ENCODE measurements around the gene RAMAC.
"Not testable (repeated sequence)": the region's sequence is repeated elsewhere in the genome, so short reads cannot be mapped to it uniquely, and the experiment has no call there.

RAMAC gene

GRCh38 chr15:82985688-82986441, at the start of gene RAMAC:
RAMAC (plus strand) TSS chr15:82986210; CDS start chr15:82989019, 2,809 bp downstream.
- DNase-seq (ENCODE audit: low read depth) = peak; percentile 94

- no peak for DNase-seq (ENCODE audit: low read depth)
Measured at GRCh38 chr15:82936966-82937711, 48.9 kb upstream of the RAMAC start.

DNA sequence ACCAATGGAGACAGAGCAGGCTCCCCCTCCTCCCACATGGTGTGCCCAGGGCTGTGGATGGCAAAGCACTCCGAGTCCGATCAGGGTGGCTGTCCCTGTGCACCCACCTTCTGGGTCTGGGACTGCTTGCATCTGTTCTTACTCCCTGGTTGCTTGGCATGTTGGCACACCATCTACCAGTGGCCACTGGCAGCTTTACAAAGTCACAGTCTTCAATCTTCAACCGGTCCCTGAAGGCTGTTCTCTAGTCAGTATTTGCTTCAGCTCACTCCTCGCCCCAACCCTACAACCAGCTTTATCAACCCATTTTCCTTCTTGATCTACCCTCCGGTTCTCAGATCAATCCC, 48.3 kb upstream of the RAMAC start:
- DNase-seq (ENCODE audit: low read depth) = no peak

GRCh38 chr15:82939678-82940077, 46.3 kb upstream of the RAMAC start:
- DNase-seq (ENCODE audit: low read depth) = not testable (repeated sequence)

DNA sequence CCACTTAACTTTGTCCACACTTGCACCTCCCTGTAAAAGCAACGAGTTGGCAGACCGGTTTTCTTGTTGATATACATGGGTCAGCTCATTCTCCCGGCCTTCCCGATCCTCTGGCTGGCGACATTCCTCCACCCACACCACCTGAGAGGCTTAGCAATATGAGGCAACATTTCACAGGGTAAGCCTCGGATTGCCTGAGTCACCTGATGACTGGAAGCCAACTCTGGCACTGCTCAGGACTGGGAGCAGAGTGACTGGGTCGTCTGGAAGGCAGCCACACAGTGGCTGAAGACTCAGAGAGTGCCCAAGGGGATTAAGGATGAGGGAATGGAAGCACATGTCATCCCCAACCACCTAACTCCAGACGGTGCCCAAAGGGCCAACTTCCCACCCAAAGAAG, 43.3 kb upstream of the RAMAC start:
- no peak for DNase-seq (ENCODE audit: low read depth)

DNA sequence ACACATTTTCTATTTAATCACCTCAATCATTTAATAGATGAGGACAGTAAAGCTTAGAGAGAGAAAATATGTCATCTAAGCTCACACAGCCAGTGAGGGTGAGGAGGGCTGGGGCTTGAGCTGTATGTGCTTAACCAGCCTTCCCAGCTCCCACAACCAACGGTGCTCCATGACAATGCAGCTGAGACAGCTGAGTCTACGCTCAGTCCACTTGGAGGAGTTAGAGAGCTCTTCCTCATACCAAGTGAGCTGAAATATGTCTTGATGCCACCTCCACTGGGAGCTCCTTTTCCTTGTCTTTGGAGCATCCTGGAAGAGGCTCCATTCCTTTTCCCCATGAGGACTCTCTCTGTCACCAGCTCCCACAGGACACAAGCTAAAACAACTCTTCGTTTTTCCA, 42.8 kb upstream of the RAMAC start:
- DNase-seq (ENCODE audit: low read depth) = no peak

GRCh38 chr15:82944056-82944455, 42.0 kb upstream of the RAMAC start:
- DNase-seq (ENCODE audit: low read depth) = no peak

GRCh38 chr15:82944821-82945220, 41.2 kb upstream of the RAMAC start:
- no peak for DNase-seq (ENCODE audit: low read depth)

- no peak for DNase-seq (ENCODE audit: low read depth)
Measured at GRCh38 chr15:82945326-82945725, 40.7 kb upstream of the RAMAC start.

DNA sequence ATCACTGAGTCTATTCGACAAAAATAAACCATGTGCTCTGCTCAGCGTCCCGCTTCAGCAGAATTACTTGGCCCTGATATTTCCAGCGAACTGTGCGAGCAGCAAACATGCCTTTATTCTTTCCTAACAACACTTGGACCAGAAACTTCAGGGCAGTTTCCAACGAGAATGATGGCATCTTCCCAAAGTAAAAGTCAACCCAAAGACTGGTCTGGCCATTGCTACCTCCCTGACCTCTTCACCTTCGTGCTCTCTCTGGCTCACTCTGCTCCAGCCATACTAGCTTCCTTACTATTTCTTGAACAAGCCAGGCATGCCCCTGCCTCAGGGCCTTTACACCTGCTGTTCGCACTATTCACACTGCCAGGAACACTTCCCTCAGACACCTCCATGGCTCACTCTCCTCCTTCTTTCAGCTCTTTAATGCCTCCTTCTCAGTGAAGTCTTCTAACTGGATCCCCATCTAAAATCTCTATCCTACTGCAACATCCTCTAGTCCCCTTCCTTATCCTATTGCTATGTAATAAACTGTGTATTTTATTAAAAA, 39.8 kb upstream of the RAMAC start:
- DNase-seq (ENCODE audit: low read depth) = no peak

DNA sequence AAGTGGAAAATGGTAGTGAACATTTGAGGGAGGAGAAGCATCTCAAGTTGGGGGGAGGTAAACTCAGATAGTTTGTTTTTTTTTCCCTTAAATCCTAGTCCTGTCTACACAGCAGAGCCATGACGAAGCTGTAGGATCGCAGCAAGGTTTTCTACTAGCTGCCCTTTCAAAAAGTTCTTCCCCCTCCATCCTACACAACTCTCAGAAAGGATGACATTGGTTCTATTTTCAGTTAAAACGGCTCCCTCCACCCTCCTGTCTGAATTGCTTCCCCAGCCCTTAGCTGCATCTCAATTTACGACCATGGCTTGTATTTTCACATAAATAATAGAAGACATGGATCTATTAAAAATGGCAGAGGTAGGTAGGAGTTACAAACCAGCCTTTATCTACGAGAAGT, 35.7 kb upstream of the RAMAC start:
- no peak for DNase-seq (ENCODE audit: low read depth)

DNA sequence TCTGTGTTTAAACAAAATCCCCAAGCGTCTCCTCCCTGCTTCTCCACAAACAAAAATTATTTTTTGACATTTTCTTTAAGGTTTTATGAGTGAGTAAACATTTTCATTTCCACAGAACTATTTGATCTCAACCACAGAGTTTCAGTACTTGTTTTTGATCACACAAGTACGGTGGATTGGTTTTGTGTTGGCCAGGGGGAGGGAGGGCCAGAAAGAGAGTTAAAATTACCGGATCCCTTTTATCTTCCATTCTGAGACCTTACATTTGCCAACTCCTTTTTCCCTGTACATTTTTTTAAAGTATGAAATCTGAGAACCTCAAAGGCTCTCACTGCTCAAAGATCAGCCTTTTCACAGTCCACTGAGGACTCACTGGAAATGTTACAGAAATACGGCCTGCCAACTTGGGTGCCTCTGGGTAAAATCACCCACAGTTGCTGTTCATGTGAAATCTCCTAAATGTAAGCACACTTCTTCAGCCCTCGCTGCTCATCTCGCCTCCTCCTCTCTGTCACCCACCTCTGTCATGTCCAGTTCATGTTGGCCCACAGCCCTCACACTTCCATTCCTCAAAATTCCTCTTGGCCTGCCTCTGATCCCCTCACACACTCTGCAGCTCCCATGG, 35.2 kb upstream of the RAMAC start:
- DNase-seq (ENCODE audit: low read depth) = no peak

- DNase-seq (ENCODE audit: low read depth) = no peak
Measured at GRCh38 chr15:82951472-82952157, 34.4 kb upstream of the RAMAC start.

DNA sequence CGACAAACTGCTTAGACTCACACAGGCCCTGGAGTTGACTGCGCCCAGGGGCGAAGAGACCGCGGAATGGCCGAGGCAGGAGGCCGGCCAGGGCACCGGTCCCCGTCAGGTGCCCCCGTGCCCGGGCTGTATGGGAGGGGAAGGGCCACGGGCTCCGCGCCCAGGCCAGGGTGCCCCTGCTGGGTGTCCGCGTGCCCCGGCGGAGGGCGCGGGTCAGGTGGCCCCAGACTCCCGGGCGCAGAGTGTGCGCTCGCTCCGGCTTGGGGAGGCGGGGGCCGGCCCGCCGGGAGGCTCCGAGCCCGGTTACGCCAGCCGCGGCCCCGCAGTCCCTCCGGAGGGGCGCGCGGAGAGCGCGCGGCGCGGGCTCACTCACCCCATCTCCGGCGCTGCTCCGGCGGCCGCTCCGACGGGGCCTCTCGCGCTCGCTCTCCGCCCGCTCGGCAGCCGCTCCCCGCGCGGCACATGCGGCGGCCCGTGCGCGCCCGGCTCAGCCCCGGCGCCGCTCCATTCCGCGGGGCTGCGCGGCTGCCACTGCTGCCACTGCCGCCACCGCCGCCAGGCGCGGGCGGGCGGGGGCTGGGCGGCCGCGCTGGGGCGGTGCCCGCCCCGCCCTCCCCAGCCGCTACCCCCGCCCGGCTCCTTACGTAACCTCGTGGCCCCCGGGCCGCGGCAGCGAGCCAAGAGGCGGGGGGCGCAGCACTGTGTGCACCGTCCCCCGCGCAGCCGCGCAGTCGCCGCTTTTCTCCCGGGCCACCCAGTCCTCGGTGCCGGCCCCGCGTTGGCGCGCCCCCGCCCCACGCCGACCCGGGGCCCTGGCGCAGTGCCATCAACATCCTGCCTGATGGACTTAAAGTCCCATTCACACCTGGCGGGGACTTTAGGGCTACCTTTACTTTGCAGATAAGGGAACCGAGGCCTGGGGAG, 33.6 kb upstream of the RAMAC start, which contains the start of gene HOMER2:
Gene HOMER2, minus strand, starts transcription at position 563 of the 924 bp plus-strand sequence. Its CDS starts 185 bp downstream, at position 378.
- DNase-seq (ENCODE audit: low read depth) = no peak

DNA sequence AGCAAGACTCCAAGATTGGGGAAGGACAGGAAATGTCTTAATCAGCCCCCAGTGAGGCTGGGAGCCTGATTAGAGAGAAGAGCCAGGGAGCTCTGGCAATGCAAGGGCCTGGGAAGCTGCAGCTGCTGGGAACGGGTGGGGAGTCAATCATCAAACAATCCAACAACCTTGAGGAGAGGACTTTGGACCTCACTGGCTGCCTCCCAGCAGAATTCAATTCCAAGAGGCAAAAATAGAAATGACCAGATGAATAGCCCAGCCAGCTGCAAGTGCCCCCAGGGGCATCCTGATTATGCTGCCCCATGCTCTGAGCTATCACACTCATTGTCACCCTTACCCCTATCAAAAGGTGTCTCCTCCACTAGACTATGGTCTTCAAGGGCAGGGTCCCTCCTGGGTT, 27.4 kb upstream of the RAMAC start:
- no peak for DNase-seq (ENCODE audit: low read depth)

- no peak for DNase-seq (ENCODE audit: low read depth)
Measured at GRCh38 chr15:82959423-82959822, 26.6 kb upstream of the RAMAC start.

- no peak for DNase-seq (ENCODE audit: low read depth)
Measured at GRCh38 chr15:82960766-82961165, 25.2 kb upstream of the RAMAC start.

DNA sequence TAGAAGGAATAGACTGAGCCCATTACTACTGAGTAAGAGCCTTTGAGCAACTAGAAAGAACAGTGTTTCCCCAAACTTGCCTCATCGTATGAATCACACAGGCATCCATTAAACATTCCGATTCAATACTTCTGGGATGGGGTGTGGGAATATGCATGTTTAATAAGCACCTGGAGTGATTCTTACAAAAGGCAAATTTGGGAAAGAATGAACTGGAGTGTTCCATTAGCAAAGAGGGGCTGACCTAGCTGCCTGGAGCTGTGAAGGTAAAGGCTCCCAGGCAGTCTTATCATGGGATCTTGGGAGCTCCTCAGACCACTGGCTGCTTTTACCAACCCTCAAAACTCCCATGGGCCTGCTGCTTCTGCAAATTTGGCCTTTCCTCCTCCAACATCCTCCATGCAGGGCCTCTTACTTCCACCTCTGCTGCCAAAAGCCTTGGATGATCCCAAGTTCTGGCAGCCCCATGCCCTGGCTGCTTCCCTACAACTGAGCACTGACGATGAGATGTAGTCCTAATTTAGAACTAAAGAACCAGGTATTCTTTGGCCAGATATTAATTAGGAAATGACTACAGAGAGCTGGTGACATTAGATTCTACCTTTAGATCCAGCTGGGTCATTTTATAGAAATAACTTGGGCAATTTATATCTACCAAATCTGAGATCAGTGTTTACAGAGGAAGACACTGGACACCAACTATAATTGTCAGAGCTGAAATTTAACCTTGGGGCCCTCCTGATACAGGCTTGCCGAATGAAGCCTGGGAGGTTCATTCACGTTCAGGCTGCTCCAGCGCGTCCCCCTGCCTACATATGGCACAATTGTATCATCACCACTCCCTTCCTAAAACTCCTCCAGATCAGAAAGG, 22.3 kb upstream of the RAMAC start:
- no peak for DNase-seq (ENCODE audit: low read depth)

DNA sequence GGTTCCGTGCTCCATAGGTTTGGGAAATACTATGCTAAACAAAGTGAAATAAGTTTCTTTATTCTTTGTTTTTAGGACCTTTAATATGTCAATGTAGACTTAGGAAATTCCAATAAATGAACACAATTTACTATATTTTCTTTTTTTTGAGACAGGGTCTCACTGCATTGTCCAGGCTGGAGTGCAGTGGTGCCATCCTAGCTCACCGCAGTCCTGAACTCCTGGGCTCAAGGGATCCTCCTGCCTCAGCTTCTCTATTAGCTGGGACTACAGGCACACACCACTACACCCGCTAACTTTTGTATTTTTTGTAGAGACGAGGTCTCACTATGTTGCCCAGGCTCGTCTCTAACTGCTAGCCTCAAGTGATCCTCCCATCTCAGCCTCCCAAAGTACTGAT, 21.1 kb upstream of the RAMAC start:
- DNase-seq (ENCODE audit: low read depth) = no peak

DNA sequence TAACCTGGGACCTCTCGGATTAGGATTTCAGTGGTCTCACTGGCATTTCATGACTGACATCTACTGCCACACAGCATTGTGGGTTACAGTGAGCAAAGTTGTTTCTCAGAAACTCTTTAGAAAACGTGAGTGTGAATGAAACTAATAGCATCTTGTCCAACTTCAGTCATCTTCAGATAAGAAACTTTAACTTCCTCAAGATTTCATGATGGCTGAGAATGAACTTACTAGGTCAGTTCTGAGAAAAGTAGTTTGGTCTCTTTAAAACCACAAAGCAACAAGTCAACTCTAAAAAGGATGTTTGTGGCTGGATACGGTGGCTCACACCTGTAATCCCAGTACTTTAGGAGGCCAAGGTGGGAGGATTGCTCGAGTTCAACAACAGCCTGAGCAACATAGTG, 19.3 kb upstream of the RAMAC start:
- no peak for DNase-seq (ENCODE audit: low read depth)

All from fibroblast of the conjunctiva (primary cell).